Tibial nerve (tissue), 4 donors: ENCODE data around the gene SKA3. TPM values are rescaled to one million over a fixed set of nuclear protein-coding genes. Genes with fewer than 3 reads are reported as not detected.
"Not testable (repeated sequence)": the region's sequence is repeated elsewhere in the genome, so short reads cannot be mapped to it uniquely, and the experiment has no call there.

Experiments used
- DNase-seq, 2 donors: peaks; one replicate each; pipeline ENCODE4 v3.0.0-alpha.2; 2019; ENCODE audit warnings: low spot score in 2 of 2
- H3K27ac ChIP-seq, 4 donors: fragments of 200-600 bp; sonication (generic) in 3 of 4; one replicate each; pipeline ENCODE4 v1.5.1; 2017 to 2019; ENCODE audit warnings: mild to moderate bottlenecking in 1 of 4
- H3K27me3 ChIP-seq, 2 donors: fragments of 200-600 bp; sonication (generic) in 1 of 2; one replicate each; pipeline versions ENCODE4 v1.5.1 to v1.6.0; 2017 to 2019
- H3K36me3 ChIP-seq, 3 donors: fragments of 200-600 bp; sonication (generic); one replicate each; pipeline ENCODE4 v1.5.1; 2018 to 2019
- H3K4me1 ChIP-seq, 4 donors: fragments of 200-600 bp; sonication (generic) in 3 of 4; one replicate each; pipeline ENCODE4 v1.5.1; 2017 to 2019
- H3K4me3 ChIP-seq, 4 donors: fragments of 200-600 bp; sonication (generic) in 3 of 4; one replicate each; pipeline ENCODE4 v1.5.1; 2017 to 2019; ENCODE audit warnings: mild to moderate bottlenecking in 1 of 4, moderate library complexity in 1 of 4
- H3K9me3 ChIP-seq, 4 donors: fragments of 200-600 bp; sonication (generic) in 3 of 4; one replicate each; pipeline ENCODE4 v1.5.1; 2017 to 2019
- CTCF ChIP-seq, 5 experiments: fragments of 200-600 bp in 3 of 5; fragments of 450-650 bp in 2 of 5; sonication (generic) in 3 of 5; IDR thresholded peaks; one replicate each; pipeline ENCODE4 v1.5.1; 2016 to 2019; ENCODE audit warnings: antibody characterized with exemption in 5 of 5, mild to moderate bottlenecking in 3 of 5, moderate library complexity in 2 of 5
- EP300 ChIP-seq, 2 donors: sonication (generic); formaldehyde crosslinking; IDR thresholded peaks; one replicate each; pipeline ENCODE4 v1.6.1; 2017; ENCODE audit warnings: antibody characterized with exemption in 2 of 2, mild to moderate bottlenecking in 1 of 2
- POLR2A ChIP-seq, 2 donors: fragments of 450-650 bp; IDR thresholded peaks; one replicate each; pipeline ENCODE4 v1.6.1; 2017; ENCODE audit warnings: antibody characterized with exemption in 2 of 2, mild to moderate bottlenecking in 2 of 2, moderate library complexity in 2 of 2
- WGBS, 2 donors: methylation state at CpG; one replicate each; pipeline ENCODE4 v1.1.5; 2018; 5-methylcytosine and 5-hydroxymethylcytosine counted together
- total RNA-seq, 4 donors: library from RNA; depleted of rRNA; stranded (reverse); fragments of >200 nt; gene quantifications; one replicate each; pipeline ENCODE4 v1.1.0, GENCODE V29; 2016

Gene SKA3
- total RNA-seq, 4 donors from 2014 or later = 0.20 to 2.3 (median 0.26) TPM

- 88 to 89% methylated on average over 3 of the region's 3 CpGs for WGBS, 2 donors
- TF ChIP-seq EP300 (IDR thresholded peaks at IDR 0.05) = no peak
- TF ChIP-seq CTCF (IDR thresholded peaks at IDR 0.05) = no peak
- TF ChIP-seq POLR2A (IDR thresholded peaks at IDR 0.05) = no peak
- peaks cover 0 to 31% (median 0%) of the 10 kb centered on the region in 3 donors for H3K36me3 ChIP-seq
- no peak overlapping the region for H3K27ac ChIP-seq
- H3K4me1 ChIP-seq = peaks cover 0 to 48% (median 21%) of the 10 kb centered on the region in 4 donors
- no peaks in the 10 kb centered on the region for H3K9me3 ChIP-seq
- DNase-seq = no peak
- H3K27me3 ChIP-seq = no peaks in the 10 kb centered on the region
- H3K4me3 ChIP-seq = no peak overlapping the region
Measured at GRCh38 chr13:21142766-21143165, 33.6 kb downstream of the SKA3 start.

DNA sequence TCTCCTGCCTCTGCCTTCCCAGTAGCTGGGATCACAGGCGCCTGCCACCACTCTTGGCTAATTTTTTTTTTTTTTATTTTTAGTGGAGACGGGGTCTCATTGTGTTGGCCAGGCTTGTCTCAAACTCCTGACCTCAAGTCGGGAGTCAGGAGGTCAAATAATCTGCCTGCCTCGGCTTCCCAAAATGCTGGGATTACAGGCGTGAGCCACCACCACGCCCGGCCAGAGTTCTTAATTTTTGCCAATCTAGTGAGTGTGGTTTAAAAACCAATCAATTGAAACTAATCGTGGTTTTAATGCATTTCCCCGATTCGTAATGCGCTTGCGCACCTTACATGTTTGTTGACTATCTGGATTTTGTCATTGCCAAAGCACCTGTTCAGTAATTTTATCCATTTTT lies 37.0 kb downstream of the SKA3 start:
- no peaks in the 10 kb centered on the region for H3K27me3 ChIP-seq
- WGBS, 2 donors = 90 to 92% methylated on average over 12 of the region's 12 CpGs
- H3K36me3 ChIP-seq = peaks cover 0 to 14% (median 0%) of the 10 kb centered on the region in 3 donors
- TF ChIP-seq POLR2A (IDR thresholded peaks at IDR 0.05) (no peak), CTCF (IDR thresholded peaks at IDR 0.05) (no peak), EP300 (IDR thresholded peaks at IDR 0.05) (no peak)
- no peak for DNase-seq
- H3K4me1 ChIP-seq = peaks cover 0 to 39% (median 21%) of the 10 kb centered on the region in 4 donors
- no peaks in the 10 kb centered on the region for H3K9me3 ChIP-seq
- H3K27ac ChIP-seq = peak overlapping the region in 1 of 4 donors; percentile 91
- H3K4me3 ChIP-seq = peak overlapping the region; percentile 59 to 89 (median 82)

- no peak for DNase-seq
Measured at GRCh38 chr13:21138561-21138960, 37.8 kb downstream of the SKA3 start.

DNA sequence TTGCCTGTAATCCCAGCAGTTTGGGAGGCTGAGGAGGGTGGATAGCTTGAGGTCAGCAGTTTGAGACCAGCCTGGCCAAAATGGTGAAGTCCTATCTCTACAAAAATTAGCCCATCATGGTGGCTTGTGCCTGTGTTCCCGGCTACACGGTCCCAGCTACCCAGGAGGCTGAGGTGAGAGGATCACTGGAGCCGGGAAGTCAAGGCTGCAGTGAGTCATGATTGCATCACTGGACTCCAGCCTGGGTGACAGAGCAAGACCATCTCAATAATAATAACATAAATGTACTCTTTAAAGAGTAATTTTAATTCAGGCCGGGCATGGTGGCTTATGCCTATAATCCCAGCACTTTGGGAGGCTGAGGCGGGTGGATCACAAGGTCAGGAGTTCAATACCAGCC lies 38.7 kb downstream of the SKA3 start:
- 83 to 86% methylated on average over 5 of the region's 5 CpGs for WGBS, 2 donors
- Histone ChIP-seq H3K4me1 (peaks cover 0 to 22% (median 16%) of the 10 kb centered on the region in 4 donors), H3K27ac (no peak overlapping the region), H3K27me3 (no peaks in the 10 kb centered on the region), H3K36me3 (peaks cover 0 to 1% (median 0%) of the 10 kb centered on the region in 3 donors), H3K9me3 (no peaks in the 10 kb centered on the region), H3K4me3 (no peak overlapping the region)
- no peak for TF ChIP-seq EP300 (IDR thresholded peaks at IDR 0.05)
- no peak for TF ChIP-seq CTCF (IDR thresholded peaks at IDR 0.05)
- TF ChIP-seq POLR2A (IDR thresholded peaks at IDR 0.05) = no peak
- no peak for DNase-seq

More at GRCh38 chr13:21138561-21138960, 37.8 kb downstream of the SKA3 start:
- H3K4me3 ChIP-seq = no peak overlapping the region
- 79 to 96% methylated on average over 1 of the region's 1 CpG for WGBS, 2 donors
- H3K27ac ChIP-seq = no peak overlapping the region
- H3K27me3 ChIP-seq = no peaks in the 10 kb centered on the region
- H3K9me3 ChIP-seq = no peaks in the 10 kb centered on the region
- TF ChIP-seq EP300 (IDR thresholded peaks at IDR 0.05) = no peak
- H3K4me1 ChIP-seq = peaks cover 0 to 31% (median 20%) of the 10 kb centered on the region in 4 donors
- peaks cover 0 to 10% (median 0%) of the 10 kb centered on the region in 3 donors for H3K36me3 ChIP-seq

- WGBS, 2 donors = 88 to 93% methylated on average over 6 of the region's 6 CpGs
- not testable (repeated sequence) for H3K9me3 ChIP-seq, H3K4me3 ChIP-seq, H3K36me3 ChIP-seq, H3K4me1 ChIP-seq, H3K27ac ChIP-seq, DNase-seq, H3K27me3 ChIP-seq
Measured at GRCh38 chr13:21135833-21136232, 40.5 kb downstream of the SKA3 start.

GRCh38 chr13:21134475-21134874 lies 41.9 kb downstream of the SKA3 start:
- no peak overlapping the region for H3K4me3 ChIP-seq
- WGBS, 2 donors = 63 to 91% methylated on average over 5 of the region's 5 CpGs
- no peaks in the 10 kb centered on the region for H3K9me3 ChIP-seq
- H3K27ac ChIP-seq = no peak overlapping the region
- no peaks in the 10 kb centered on the region for H3K36me3 ChIP-seq
- peaks cover 0 to 2% (median 0%) of the 10 kb centered on the region in 4 donors for H3K4me1 ChIP-seq
- DNase-seq = no peak
- no peak for TF ChIP-seq POLR2A (IDR thresholded peaks at IDR 0.05)
- TF ChIP-seq EP300 (IDR thresholded peaks at IDR 0.05) = no peak
- TF ChIP-seq CTCF (IDR thresholded peaks at IDR 0.05) = no peak
- H3K27me3 ChIP-seq = no peaks in the 10 kb centered on the region
